Measurements from ENCODE around the gene MSH6. TPM values are rescaled to one million over a fixed set of nuclear protein-coding genes. Genes with fewer than 3 reads are reported as not detected.

The MSH6 gene
- total and polyA plus RNA-seq, 2 of the 13 experiments (the other 11 are each of a cell fraction or from before 2014, with no cell fraction given), result 20.8 to 113 TPM

- TF ChIP-seq ZBTB46 (CRISPR knock-in tag; IDR thresholded peaks at IDR 0.05; ENCODE audit: borderline replicate concordance), result no peak
- TF ChIP-seq ZNF547 (CRISPR knock-in tag; IDR thresholded peaks at IDR 0.05), result peak; percentile 87; the same call in 1 of the 2 replicates
- peak; percentile 74 for TF ChIP-seq SP2 (CRISPR knock-in tag; IDR thresholded peaks at IDR 0.05)
- TF ChIP-seq ZIK1 (CRISPR knock-in tag; IDR thresholded peaks at IDR 0.05; ENCODE audit: borderline replicate concordance, low read depth), result peak; percentile 89; the same call in 1 of the 2 replicates
- TF ChIP-seq USF2 (IDR thresholded peaks at IDR 0.05; ENCODE audit: low read depth, low read length), result no peak
- peak; percentile 58; the same call in 1 of the 2 replicates for TF ChIP-seq USF2 (CRISPR knock-in tag; IDR thresholded peaks at IDR 0.05; ENCODE audit: borderline replicate concordance)
- TF ChIP-seq FOXK2 (IDR thresholded peaks at IDR 0.05), result no peak
- peak; percentile 86 for TF ChIP-seq ZBTB14 (CRISPR knock-in tag; IDR thresholded peaks at IDR 0.05)
- TF ChIP-seq ZBTB34 (CRISPR knock-in tag; IDR thresholded peaks at IDR 0.05), result peak; percentile 78; the same call in 1 of the 2 replicates
- TF ChIP-seq ZBTB8A (CRISPR knock-in tag; IDR thresholded peaks at IDR 0.05; ENCODE audit: borderline replicate concordance, low read depth), result 0 out of 2 replicates have a peak, but pooled peaks have one; percentile 19
- no peak for TF ChIP-seq PLRG1 (conservative IDR thresholded peaks at IDR 0.05)
- TF ChIP-seq ARNTL (CRISPR knock-in tag; IDR thresholded peaks at IDR 0.05), result peak; percentile 54
- no peak for TF ChIP-seq GPBP1L1 (CRISPR knock-in tag; IDR thresholded peaks at IDR 0.05)
- peak; percentile 86; the same call in 1 of the 2 replicates for TF ChIP-seq RFXAP (CRISPR knock-in tag; IDR thresholded peaks at IDR 0.05; ENCODE audit: borderline replicate concordance)
- no peak; the same call in 1 of the 2 replicates for TF ChIP-seq KDM4B (CRISPR knock-in tag; IDR thresholded peaks at IDR 0.05)
- TF ChIP-seq ZNF326 (CRISPR knock-in tag; IDR thresholded peaks at IDR 0.05; ENCODE audit: borderline replicate concordance), result no peak
- TF ChIP-seq RCOR2 (CRISPR knock-in tag; IDR thresholded peaks at IDR 0.05), result no peak
- TF ChIP-seq HOXA3 (CRISPR knock-in tag; IDR thresholded peaks at IDR 0.05), result peak; percentile 64
- TF ChIP-seq MAZ (IDR thresholded peaks at IDR 0.05; ENCODE audit: borderline replicate concordance, low read depth, low read length), result peak; percentile 78; the same call in 1 of the 2 replicates
- peak; percentile 98 for TF ChIP-seq MAZ (CRISPR knock-in tag; IDR thresholded peaks at IDR 0.05; ENCODE audit: low read depth)
- TF ChIP-seq ZBTB20 (CRISPR knock-in tag; IDR thresholded peaks at IDR 0.05; ENCODE audit: borderline replicate concordance, low read depth), result peak; percentile 58; the same call in 1 of the 2 replicates
Observed at GRCh38 chr2:47782671-47783485, at the start of gene MSH6 (continued).
